HCT116 (cell line): ENCODE data around the gene TMEM51. TPM values are rescaled to one million over a fixed set of nuclear protein-coding genes. Genes with fewer than 3 reads are reported as not detected.

ENCODE experiments used
- ATAC-seq: fragments of 200-7000 bp; cut with Tn5 transposase; 2 replicates; pipeline ENCODE4 v1.9.1; 2020; ENCODE audit warnings: mild to moderate bottlenecking, moderate library complexity
- BruUV-seq: library from RNA; stranded (reverse); fragments of 400-500 nt; replicated peaks from 2 replicates; lab custom pipeline; 2021; lab: Mats Ljungman, UMichigan
- CTCF ChIA-PET: fragments of 300-600 bp; sonication (Branson Sonifier 250); formaldehyde crosslinking; loops from one replicate; lab custom pipeline; 2021; ENCODE audit warnings: antibody characterized with exemption; lab: Charles Lee
- POLR2A ChIA-PET: fragments of 300-600, 350-600 bp; sonication (Branson Sonifier 250); formaldehyde crosslinking; loops from one replicate; lab custom pipeline; 2021; ENCODE audit warnings: antibody characterized with exemption; lab: Charles Lee
- RAD21 ChIA-PET, 2 experiments: fragments of 300-600 bp; sonication (Branson Sonifier 250); formaldehyde crosslinking; loops; one replicate each; lab custom pipeline; 2023; ENCODE audit warnings: low total read pairs in 2 of 2; ENCODE audit not compliant: uncharacterized antibody in 2 of 2, unreplicated experiment in 2 of 2, low non-redundant PET in 1 of 2; lab: Charles Lee
- DNase-seq: peaks from one replicate; pipeline ENCODE4 v3.0.0-alpha.2; 2010; ENCODE audit warnings: low read depth, low spot score
- H2AFZ ChIP-seq: fragments of 200-600 bp; shearing (Covaris generic), sonication (generic); 2 replicates; pipeline ENCODE4 v1.6.1; 2017; ENCODE audit warnings: low read depth, mixed run types, mixed read lengths, antibody characterized with exemption, low read length; ENCODE audit not compliant: poor library complexity, severe bottlenecking
- H3K27ac ChIP-seq: 2 replicates; pipeline ENCODE4 v1.5.1; 2012; ENCODE audit warnings: low read depth, low read length
- H3K27me3 ChIP-seq: fragments of 200-600 bp; sonication (generic); 2 replicates; pipeline ENCODE4 v1.6.1; 2016; ENCODE audit warnings: mixed run types, low read length, mixed read lengths; ENCODE audit not compliant: insufficient read depth
- H3K36me3 ChIP-seq, 2 experiments: fragments of 200-500 bp in 1 of 2; fragments of 200-600 bp in 1 of 2; sonication (Bioruptor generic) in 1 of 2; sonication (generic) in 1 of 2; 2 replicates each; pipeline versions ENCODE4 v1.5.1 to v1.6.1; 2014 to 2016; ENCODE audit warnings: low read length in 2 of 2, inconsistent platforms in 1 of 2, mixed read lengths in 1 of 2, mixed run types in 1 of 2; ENCODE audit not compliant: insufficient read depth in 2 of 2, control insufficient read depth in 1 of 2
- H3K4me1 ChIP-seq, 2 experiments: fragments of 200-600 bp in 1 of 2; sonication (generic) in 1 of 2; 2 replicates each; pipeline versions ENCODE4 v1.5.1 to v1.6.1; 2012 to 2017; ENCODE audit warnings: low read length in 2 of 2, inconsistent platforms in 1 of 2, mild to moderate bottlenecking in 1 of 2, mixed read lengths in 1 of 2, mixed run types in 1 of 2, moderate library complexity in 1 of 2; ENCODE audit not compliant: insufficient read depth in 2 of 2, control insufficient read depth in 1 of 2
- H3K4me2 ChIP-seq: fragments of 200-600 bp; sonication (generic); 2 replicates; pipeline ENCODE4 v1.6.1; 2017; ENCODE audit warnings: mixed run types, low read length, mixed read lengths
- H3K4me3 ChIP-seq, 2 experiments: fragments of 200-600 bp in 1 of 2; sonication (generic) in 1 of 2; replicated peaks in 1 of 2; 2 replicates each; pipeline ENCODE4 v1.5.1; 2011 to 2016; ENCODE audit warnings: low read length in 2 of 2, control low read depth in 1 of 2, low read depth in 1 of 2, mild to moderate bottlenecking in 1 of 2, mixed read lengths in 1 of 2, mixed run types in 1 of 2
- H3K79me2 ChIP-seq: fragments of 200-600 bp; sonication (generic); 2 replicates; pipeline ENCODE4 v1.6.1; 2017; ENCODE audit warnings: mild to moderate bottlenecking, mixed run types, low read length, moderate library complexity, mixed read lengths; ENCODE audit not compliant: insufficient read depth
- H3K9ac ChIP-seq: fragments of 200-600 bp; sonication (generic); 2 replicates; pipeline ENCODE4 v1.6.1; 2016; ENCODE audit warnings: low read length, mixed read lengths
- H3K9me2 ChIP-seq: fragments of 200-600 bp; sonication (generic), shearing (Covaris generic); 2 replicates; pipeline ENCODE4 v1.6.1; 2017; ENCODE audit warnings: mixed run types, mild to moderate bottlenecking, moderate library complexity; ENCODE audit not compliant: insufficient read depth
- H3K9me3 ChIP-seq, 2 experiments: fragments of 200-500 bp in 1 of 2; fragments of 200-600 bp in 1 of 2; sonication (Bioruptor generic) in 1 of 2; sonication (generic) in 1 of 2; 2 replicates each; pipeline ENCODE4 v1.6.1; 2014 to 2017; ENCODE audit warnings: low read length in 2 of 2, mixed read lengths in 2 of 2, inconsistent platforms in 1 of 2, low read depth in 1 of 2, mild to moderate bottlenecking in 1 of 2, mixed run types in 1 of 2, moderate library complexity in 1 of 2; ENCODE audit not compliant: control insufficient read depth in 1 of 2, insufficient read depth in 1 of 2
- H4K20me1 ChIP-seq: fragments of 200-600 bp; sonication (generic), shearing (Covaris generic); 2 replicates; pipeline ENCODE4 v1.6.1; 2017; ENCODE audit warnings: mixed run types, mild to moderate bottlenecking, moderate library complexity; ENCODE audit not compliant: insufficient read depth
- EZH2phosphoT487 ChIP-seq: fragments of 200-600 bp; IDR thresholded peaks from 2 replicates; pipeline ENCODE4 v1.6.1; 2018; ENCODE audit warnings: antibody characterized with exemption, borderline replicate concordance
- SRF ChIP-seq: IDR thresholded peaks from 2 replicates; pipeline ENCODE4 v1.6.1; 2012; ENCODE audit warnings: low read depth
- TCF7L2 ChIP-seq: IDR thresholded peaks from 2 replicates; pipeline ENCODE4 v1.7.0; 2011; ENCODE audit warnings: borderline replicate concordance, inconsistent platforms; ENCODE audit not compliant: insufficient read depth, insufficient read length; ENCODE audit errors: extremely low read depth
- ZNF274 ChIP-seq: fragments of 200-500 bp; sonication (Bioruptor generic); IDR thresholded peaks from 2 replicates; pipeline ENCODE4 v1.6.1; 2014; ENCODE audit warnings: mild to moderate bottlenecking, low read depth, low read length, inconsistent platforms
- intact Hi-C: fragments of 100-400 bp; cut with micrococcal nuclease; formaldehyde crosslinking; loops from 2 replicates; pipeline ENCODE4 v1.10.0; 2022
- total RNA-seq: library from RNA; stranded (reverse); gene quantifications from one replicate; pipeline ENCODE4 v1.2.1, GENCODE V29; 2021; ENCODE audit not compliant: unreplicated experiment

Gene TMEM51
- total RNA-seq, 1 experiment from 2014 or later, result 16.6 TPM

GRCh38 chr1:15244813-15245212 lies 91.3 kb downstream of the TMEM51 start:
- Histone ChIP-seq H2AFZ (no peak overlapping the region), H3K27ac (no peak overlapping the region), H3K79me2 (no peaks in the 10 kb centered on the region), H3K36me3 (no peaks in the 10 kb centered on the region), H3K4me2 (no peak overlapping the region), H3K27me3 (no peaks in the 10 kb centered on the region), H4K20me1 (no peaks in the 10 kb centered on the region), H3K9ac (no peak overlapping the region), H3K9me2 (no peaks in the 10 kb centered on the region), H3K4me1 (peaks cover 0 to 17% of the 10 kb centered on the region in 2 experiments; a peak in 2 of 4 replicates), H3K9me3 (no peaks in the 10 kb centered on the region), H3K4me3 (no peak overlapping the region)
- no peak for ATAC-seq
- ChIA-PET CTCF (no interaction called here), RAD21 (no interaction called here), POLR2A (no interaction called here)
- intact Hi-C loops, result loop anchor here (1.0 kb wide), 1 partner anchor 34 kb away; no protein-coding TSS in a partner anchor
- no TSS peak for BruUV-seq
- no peak for TF ChIP-seq TCF7L2
- DNase-seq, result no peak

- POLR2A ChIA-PET, result no interaction called here
- H2AFZ ChIP-seq, result no peak overlapping the region
- TF ChIP-seq SRF, result no peak
- no peak for TF ChIP-seq ZNF274
- TF ChIP-seq EZH2phosphoT487, result no peak
- ATAC-seq (no peak), DNase-seq (no peak)
- no peak overlapping the region for H3K9ac ChIP-seq
- no TSS peak for BruUV-seq
- peaks cover 0 to 17% of the 10 kb centered on the region in 2 experiments; a peak in 2 of 4 replicates for H3K4me1 ChIP-seq
- no peaks in the 10 kb centered on the region for H3K27me3 ChIP-seq
- H3K4me3 ChIP-seq, result no peak overlapping the region
- H3K27ac ChIP-seq, result no peak overlapping the region
- no peaks in the 10 kb centered on the region for H3K36me3 ChIP-seq
- intact Hi-C loops, result loop anchor here (1.0 kb wide), 1 partner anchor 34 kb away; no protein-coding TSS in a partner anchor
- H3K4me2 ChIP-seq, result no peak overlapping the region
- H3K79me2 ChIP-seq, result no peaks in the 10 kb centered on the region
- H3K9me2 ChIP-seq, result no peaks in the 10 kb centered on the region
- no peaks in the 10 kb centered on the region for H4K20me1 ChIP-seq
- H3K9me3 ChIP-seq, result no peaks in the 10 kb centered on the region
- RAD21 ChIA-PET, result no interaction called here
- CTCF ChIA-PET, result no interaction called here
Measured at GRCh38 chr1:15245593-15246360, 92.2 kb downstream of the TMEM51 start.
